Measurements from ENCODE around the gene USB1. TPM values are rescaled to one million over a fixed set of nuclear protein-coding genes. Genes with fewer than 3 reads are reported as not detected.
"Not testable (repeated sequence)": the region's sequence is repeated elsewhere in the genome, so short reads cannot be mapped to it uniquely, and the experiment has no call there.

USB1 gene
- total RNA-seq, 1 donor from 2014 or later, result 57.1 TPM

DNA sequence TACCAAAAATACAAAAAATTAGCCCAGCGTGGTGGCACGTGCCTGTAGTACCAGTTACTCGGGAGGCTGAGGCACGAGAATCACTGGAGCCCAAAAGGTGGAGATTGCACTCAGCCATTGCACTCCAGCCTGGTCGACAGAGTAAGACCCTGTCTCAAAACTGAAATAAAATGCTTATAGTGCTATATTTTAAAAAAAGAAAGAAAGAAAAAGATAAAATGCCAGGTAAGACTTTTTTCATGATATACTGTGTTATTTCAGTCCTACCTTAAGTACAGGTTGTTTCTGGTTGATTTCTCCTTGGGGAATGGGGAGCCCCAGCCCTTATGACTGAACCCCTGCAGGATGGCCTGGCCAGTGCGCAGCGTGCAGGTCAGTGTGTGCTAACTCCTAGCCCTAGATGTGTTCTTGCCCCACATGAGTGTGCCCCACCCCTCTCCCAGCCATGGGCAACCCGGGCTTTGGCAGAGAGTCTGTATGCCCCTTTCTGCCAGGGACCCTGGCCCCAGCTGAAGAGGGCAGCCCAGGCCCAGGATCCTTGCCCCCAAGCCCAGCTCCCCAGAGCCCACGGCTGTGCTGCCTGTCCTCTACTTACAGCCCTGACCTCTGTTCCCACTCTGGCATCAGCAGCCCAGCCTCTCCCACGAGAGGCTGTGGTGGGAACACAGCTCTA lies 31.6 kb upstream of the USB1 start:
- intact Hi-C loops (cut with micrococcal nuclease), result no loop called here

DNA sequence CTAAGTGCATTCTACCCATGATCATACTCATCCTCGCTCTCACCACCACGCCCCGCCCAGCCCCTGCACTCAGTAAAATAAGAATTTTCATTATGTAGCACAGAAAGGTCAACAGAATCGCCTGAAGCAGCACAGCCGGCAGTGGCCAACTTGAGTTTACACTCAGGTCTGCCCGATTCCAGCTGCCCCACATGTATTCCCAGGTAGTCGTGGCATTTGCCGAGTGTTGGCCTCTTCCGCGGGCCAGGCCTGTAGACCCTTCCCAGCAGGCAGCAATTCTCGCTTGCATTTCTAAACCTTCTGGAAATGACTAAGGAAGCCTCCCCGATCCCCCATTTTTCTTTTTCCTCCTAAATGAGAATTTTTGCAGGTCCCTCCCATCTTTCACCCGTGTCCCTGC lies 30.9 kb upstream of the USB1 start:
- intact Hi-C loops (cut with micrococcal nuclease), result no loop called here

DNA sequence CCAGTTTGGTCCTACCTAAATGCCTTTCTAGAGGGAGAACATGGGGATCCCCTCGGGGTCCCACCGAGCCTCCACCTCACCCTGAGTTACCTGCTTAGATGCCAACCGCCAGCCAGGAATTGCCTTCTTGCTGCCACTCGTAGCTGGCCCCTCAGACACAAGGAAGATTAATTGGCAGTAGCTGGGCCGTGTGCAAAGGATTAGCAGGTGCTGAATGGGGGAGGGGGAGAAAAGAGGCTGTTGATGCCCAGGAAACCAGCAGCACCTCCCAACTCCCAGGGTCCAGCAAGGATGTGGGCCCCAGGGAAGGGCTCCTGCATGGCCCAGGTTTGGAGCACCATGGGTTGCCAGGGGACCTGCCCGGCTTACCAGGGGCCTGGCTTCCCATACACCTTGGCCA lies 30.2 kb upstream of the USB1 start, which contains the start of gene CNGB1:
CNGB1 (minus strand) TSS at position 159 of the 400 bp plus-strand sequence. CDS start 3,842 bp downstream, outside the sequence.
- intact Hi-C loops (cut with micrococcal nuclease), result no loop called here

DNA sequence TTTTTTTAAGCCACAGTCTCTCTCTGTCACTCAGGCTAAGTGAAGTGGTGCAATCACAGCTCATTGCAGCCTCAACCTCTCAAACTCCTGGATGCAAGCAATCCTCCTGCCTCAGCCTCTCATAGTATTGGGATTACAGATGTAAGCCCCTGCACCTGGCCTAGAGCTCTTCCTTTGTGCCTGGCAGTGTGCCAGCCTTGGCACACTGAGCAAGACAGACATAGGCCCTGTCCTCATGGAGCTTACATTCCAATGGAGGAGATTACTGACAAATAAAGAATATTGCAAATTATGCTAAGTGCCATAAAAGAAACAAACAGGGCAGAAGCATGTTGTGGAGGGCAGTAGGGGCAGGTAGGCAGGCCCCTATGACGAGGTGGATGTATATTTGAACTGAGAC lies 29.4 kb upstream of the USB1 start:
- intact Hi-C loops (cut with micrococcal nuclease), result no loop called here

DNA sequence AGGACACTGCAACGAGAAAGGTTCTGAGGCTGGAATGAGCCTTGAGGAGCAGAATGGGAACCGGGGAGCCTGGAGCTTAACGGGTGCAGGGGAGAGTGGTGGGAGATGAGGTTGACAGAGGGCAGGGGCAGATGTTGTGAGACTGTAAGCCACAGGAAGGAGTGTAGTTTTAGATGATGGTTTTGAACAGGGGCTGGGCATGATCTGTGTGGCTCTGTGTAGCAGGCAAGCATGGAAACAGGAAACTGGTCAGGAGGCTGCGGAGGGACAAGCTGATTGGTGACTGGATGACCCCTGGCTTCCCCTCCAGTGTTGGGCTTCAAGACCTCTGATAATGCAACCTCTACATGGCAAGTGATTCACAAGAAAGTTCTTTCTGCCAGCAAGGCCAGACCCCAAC lies 28.9 kb upstream of the USB1 start:
- intact Hi-C loops (cut with micrococcal nuclease), result no loop called here

DNA sequence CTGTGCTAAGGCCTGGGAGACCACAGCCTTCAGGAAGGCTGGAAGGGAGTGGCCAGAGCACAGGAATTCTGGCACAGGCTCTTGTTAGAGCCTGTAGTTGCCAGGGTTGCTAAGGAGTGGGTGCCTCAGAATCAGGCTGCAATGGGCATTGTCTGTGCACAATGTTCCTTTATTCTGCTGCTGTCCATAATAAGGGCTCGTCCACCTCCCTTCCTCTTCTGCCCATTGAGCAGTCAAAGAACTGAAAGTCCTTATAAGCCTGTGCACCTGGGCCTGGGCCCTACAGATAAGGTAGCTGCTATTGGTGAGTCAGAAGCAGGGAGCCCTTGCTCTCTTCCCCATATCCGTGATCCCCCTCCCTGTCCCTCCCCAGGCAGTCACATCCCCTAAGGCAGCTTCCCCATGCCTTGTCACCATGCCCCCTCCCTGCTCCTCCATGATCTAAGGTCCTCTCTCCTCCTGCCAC lies 24.8 kb upstream of the USB1 start:
- intact Hi-C loops (cut with micrococcal nuclease), result no loop called here

DNA sequence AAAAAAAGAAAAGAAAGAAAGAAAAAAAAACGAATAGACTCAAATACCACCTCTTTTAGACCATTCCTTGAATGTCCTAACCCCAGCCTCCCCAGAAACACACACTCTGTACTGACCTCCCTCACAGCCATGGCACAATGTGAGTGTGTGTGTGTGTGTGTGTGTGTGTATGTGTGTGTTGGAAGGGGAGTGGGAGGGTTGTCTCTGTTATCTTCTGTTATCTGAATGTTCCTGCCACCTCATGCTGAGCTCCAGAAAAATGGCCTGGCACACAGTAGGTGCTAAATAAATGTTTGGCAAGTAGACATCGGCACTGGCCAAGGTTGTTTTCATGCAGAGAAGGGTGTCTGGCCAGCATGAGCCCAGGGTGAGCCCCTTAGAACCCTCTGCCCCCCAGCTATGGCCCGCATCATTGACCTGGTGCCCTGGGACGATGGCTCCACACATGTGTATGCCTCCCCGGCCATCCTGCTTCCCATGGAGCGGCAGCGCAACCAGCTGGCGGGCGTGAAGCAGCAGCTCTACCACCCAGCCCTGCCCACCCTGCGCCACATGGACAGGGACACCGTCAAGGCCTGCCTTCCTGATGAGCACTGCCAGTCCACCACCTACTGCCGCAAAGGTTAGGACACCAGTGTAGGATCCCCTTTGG lies 23.7 kb upstream of the USB1 start:
- intact Hi-C loops (cut with micrococcal nuclease), result no loop called here

DNA sequence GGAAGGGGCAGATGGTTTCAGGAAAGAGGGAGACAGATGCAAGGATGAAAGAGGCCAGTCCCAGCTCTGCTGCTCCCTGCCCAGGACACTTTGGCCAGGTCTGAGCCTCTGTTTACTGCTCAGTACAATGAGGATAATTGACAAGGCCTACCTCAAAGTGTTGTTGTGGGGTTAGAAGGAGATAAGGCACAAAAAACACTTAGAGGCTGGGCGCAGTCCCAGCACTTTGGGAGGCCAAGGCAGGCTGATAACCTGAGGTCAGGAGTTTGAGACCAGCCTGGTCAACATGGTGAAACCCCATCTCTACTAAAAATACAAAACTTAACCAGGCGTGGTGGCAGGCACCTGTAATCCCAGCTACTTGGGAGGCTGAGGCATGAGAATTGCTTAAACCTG lies 23.1 kb upstream of the USB1 start:
- intact Hi-C loops (cut with micrococcal nuclease), result not testable (repeated sequence)

DNA sequence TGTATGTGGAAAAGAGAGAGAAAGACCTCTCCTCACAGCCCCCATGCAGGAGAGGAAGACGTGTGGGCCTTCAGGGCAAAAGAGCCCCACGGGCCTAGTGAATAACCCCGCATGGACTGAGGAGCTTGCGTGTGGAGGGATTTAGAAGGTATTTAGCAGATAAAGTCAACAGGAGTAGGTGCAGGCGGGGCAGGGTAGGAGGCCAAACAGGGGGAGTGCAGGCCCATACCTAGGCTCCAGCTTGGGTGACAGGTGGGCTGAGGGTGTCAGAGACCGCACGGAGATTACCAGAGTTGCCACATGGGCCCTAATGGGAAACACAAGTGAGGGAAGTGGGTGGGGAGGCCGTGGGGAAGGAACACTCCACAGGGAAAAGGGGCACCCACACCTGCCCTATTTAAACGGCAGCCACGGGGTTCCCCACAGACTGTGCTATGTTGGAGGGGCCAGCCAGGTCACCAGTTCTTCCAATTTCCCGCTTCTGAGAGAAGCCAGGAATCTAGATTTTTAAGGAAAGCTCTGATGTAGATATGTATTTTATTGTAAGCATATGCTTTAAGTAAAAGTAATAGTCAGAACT lies 22.1 kb upstream of the USB1 start:
- intact Hi-C loops (cut with micrococcal nuclease), result no loop called here

DNA sequence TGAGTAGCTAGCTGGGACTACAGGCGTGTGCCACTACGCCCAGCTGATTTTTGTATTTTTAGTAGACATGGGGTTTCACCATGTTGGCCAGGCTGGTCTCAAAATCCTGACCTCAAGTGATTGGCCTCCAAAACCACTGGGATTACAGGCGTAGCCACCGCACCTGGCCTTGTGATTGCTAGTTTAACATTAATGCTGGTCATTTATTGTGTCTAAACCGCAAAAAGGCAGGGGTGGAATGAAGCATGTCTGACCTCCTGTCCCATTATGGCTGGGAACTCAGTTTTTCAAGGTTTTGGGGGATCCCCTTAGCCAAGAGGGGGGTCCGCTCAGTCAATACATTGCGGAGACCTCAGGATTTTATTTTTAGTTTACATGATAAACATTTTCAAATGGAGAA lies 19.6 kb upstream of the USB1 start:
- intact Hi-C loops (cut with micrococcal nuclease), result no loop called here

DNA sequence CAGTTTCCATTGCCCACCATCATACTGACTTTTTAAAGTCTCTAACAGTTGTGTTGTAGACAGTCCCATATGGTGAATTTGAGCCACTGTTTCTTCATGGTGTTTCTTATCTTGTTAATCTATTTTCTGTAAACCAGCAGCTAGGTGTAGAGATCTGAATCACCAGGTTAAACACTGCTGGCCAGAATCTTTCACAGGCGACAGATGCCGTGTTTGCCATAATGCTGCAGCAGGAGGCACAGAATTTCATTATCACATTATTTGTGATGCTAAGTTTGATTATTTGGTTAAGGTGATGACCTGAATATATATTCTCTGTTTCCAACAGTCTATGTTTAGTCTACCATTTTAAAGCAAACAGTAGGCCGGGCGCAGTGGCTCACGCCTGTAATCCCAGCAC lies 18.8 kb upstream of the USB1 start:
- intact Hi-C loops (cut with micrococcal nuclease), result no loop called here

DNA sequence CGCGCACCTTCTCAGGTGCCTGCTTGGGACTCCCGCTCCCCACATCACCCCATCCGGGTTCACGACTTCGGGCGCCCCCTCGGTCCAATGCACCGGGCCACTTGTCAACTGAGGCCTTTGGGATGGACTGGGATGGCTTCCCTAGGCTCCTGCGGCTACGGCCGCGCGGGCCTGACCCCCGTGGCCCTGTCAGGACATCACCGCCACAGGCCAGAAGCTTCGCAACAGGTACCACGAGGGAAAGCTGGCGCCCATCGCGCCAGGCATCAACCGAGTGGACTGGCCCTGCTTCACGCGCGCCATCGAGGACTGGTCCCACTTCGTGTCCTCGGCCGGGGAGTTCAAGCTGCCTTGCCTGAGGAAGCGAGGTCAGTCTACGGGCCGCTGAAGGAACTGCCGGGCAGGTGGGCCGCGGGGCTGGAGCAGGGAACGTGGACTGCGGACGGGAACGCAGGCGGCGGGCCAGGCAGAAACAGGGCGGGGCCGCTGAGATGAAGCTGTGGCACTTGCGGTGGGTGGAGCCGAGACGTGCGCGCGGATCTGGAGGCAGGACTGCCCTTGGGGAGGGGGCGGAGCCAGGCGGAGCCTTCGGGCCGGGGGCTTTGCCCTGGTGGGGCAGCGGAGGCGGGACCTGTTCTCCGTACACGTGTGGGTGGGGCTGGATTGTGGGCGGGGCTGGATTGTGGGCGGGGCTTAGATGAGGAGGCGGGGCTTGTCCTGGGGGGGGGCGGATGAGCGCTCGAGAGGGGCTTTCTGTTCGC lies 16.6 kb upstream of the USB1 start:
- intact Hi-C loops (cut with micrococcal nuclease), result loop anchor here (1.0 to 5.0 kb wide), 10 partner anchors 17 to 447 kb away; partner anchors contain the start of genes CCDC102A, CFAP20, CSNK2A2 and KATNB1

DNA sequence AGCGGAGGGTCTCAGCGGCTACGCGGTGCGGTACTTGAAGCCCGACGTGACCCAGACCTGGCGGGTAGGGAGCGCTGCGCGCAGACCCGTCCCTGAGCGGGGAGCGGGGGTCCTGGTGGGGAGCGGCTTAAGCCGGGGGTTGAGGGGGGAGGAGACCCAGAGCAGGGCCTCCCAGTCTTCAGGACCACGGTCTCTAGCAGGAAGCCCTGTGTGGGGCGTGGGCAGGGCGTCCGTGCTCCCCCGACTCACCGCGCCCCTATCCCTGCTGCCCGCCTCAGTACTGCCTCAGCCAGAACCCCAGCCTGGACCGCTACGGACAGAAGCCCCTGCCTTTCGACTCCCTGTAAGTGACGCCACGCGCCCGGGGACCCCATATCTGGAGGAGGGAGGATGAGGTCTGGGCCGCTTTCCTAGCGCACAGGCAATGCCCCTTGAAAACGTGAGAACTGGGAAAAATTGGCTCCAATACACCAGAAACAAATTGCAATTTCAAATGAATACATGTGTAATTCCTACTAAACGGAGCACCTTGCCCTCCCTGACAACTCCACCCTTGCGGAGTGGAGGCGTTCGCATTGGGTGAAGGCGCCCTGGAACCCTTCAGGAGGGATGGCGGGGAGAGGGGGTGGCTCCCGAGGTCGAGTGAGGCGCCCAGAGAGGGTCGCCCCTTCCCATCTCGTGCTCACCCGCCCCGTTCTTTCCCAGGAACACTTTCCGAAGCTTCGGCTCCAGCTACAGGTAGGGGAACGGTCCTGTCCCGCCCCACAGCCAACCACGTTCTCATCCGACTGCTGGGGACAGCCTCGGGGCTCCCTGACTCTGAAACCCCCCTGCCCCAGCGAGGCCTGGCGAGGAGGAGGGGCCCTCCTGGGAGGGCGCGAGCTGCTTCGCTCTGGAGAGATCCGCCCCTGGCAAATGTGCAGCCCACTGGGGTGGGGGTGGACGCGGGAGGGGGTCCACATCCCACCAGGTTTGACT lies 15.7 kb upstream of the USB1 start:
- intact Hi-C loops (cut with micrococcal nuclease), result loop anchor here (1.0 to 5.0 kb wide), 10 partner anchors 16 to 448 kb away; partner anchors contain the start of genes CCDC102A, CFAP20, CSNK2A2 and KATNB1

DNA sequence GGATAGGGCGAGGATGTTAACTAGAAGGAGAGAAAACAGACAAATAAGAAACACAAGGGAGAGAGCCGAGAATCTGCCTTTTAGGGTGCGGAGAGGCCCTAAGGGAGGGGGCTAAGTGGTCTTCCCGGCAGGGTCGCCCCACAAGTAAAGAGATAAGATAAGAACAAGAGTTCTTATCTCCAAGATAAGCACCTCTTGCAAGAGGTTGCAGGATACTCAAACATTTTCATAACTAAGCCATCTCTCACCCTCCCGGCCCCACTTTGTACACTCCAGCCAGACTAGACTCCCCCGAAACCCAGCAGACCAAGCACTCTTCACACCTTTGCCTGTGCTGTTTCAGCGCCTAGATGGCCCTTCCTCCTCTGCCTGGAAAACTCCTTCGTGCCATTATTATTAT lies 15.0 kb upstream of the USB1 start:
- intact Hi-C loops (cut with micrococcal nuclease), result loop anchor here (5.0 kb wide), 1 partner anchor 449 kb away; the partner anchor contains the start of gene CCDC102A

DNA sequence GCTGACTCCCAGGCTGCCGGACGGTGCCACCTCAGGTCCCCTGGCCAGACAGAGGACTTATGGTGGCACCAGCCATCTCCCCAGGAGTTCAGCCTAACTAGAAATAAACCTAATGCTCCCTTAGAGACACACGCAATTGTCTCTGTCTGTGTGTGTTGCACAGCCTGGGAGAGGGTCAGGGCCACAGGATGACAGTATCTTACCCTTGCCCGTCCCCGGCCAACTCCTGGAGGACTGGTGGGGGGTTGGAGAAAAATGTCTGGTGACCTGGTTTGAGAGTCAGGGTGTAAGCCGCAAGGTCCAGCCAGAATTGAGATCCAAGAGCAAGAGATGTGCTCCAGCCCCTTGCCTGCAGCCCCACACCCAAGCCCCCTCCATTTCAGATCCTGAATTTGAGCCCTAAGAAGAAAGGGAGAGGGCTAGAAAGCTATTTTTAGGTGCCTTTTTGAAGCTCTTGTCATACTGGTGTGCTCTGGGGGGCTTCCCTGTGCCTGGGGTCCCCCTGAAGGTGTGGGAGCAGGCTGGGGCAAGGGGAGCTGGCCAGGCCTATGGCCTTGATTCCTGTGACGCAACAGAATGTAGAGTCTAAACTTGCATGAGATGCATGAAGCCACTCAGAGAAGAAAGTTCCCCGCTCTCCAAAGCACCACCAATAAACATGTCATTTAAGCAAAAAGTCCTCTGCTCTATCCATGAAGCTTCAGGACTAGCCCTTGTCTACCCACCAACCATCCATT lies 13.6 kb upstream of the USB1 start:
- intact Hi-C loops (cut with micrococcal nuclease), result loop anchor here (5.0 kb wide), 1 partner anchor 450 kb away; the partner anchor contains the start of gene CCDC102A

DNA sequence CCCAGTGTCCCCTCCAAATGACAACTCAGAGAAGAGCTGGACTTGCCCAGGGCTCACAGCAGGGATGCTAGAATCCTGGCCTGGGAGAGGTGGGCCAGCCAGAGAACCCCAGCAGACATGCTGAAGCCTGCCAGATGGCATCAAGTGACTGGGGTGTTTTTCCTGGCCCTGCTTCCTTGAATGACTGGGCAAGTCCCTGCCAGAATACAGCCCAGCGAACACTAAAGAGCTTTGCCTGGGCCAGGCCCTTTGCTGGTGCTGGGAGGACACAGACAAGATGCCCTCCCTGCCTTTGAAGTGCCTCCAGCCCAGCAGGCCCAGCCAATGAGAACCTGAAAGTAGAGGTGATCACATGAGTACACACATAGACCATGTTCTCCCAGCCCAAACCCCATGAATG lies 12.3 kb upstream of the USB1 start:
- intact Hi-C loops (cut with micrococcal nuclease), result loop anchor here (5.0 kb wide), 1 partner anchor 452 kb away; the partner anchor contains the start of gene CCDC102A

DNA sequence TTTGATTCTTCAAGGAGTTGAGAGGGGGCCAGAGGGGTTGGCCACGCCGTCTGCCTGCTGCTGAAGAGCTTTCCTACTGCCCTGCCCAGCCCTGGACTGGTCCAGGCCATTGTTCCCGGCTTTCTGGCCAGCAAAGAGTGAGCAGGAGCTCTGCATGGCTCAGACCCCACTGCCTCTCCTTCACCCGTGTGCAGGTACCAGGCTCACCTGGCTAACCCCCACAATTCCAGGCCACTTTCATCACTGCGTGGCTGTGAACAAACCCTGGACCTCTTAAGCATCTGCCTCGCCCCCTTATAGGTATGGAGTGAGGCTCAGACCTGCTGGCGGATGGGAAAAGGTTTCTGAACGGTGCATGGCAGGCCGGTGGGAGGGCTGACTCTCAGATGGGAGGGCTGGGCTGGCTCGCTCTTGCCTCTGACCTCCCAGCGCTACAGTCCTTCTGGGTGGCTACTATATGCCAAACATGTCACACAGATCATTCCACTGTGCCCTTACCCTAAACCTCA lies 9.6 kb upstream of the USB1 start:
- intact Hi-C loops (cut with micrococcal nuclease), result no loop called here

DNA sequence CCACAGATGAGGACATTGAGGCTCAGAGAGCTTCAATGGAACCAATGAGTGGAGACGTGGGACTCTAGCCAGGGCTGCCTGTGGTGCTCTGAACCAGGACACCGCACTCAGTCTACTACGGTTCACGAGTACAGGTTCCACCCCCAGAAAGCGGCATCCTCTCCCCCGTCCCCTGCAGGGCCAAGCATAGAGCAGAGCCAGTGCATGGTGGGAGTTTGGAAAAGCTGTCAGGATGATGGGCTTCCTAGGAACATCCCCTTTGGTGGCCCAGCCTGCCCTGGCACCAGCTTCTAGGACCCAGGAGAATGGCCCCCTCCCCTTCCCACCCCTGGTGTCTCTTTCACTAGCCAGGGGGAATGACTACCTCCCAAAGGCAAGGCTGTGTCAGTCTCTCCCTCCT lies 9.1 kb upstream of the USB1 start:
- intact Hi-C loops (cut with micrococcal nuclease), result no loop called here

DNA sequence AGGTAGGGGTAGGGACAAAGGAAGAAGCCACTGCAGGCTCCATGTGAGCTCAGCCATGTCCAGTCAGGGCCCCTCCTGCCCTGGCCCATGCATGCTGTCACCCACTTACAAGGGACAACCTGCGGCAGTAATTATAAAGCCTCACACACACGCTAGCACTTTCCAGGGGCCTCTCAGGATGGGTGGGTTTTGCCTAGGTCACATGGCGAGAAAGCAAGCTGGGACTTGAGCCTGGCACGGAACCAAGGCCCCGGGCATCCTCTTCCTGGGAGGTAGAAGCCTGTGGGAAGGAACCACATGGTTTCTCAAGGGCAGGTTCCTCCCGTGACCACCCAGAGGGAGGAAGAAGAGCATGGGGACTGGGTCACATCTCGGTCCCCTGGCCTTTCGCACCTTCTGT lies 7.8 kb upstream of the USB1 start:
- intact Hi-C loops (cut with micrococcal nuclease), result no loop called here

Measured in T-helper 1 cell treated with Interleukin-12 subunit alpha and Interleukin-12 subunit beta and Interleukin-4 antibody, amounts not matched to agents 30 ng/mL and 1 ng/mL, for 36 hours (primary cell).